ENCODE data around the gene SYN1. TPM values are rescaled to one million over a fixed set of nuclear protein-coding genes. Genes with fewer than 3 reads are reported as not detected.

Gene SYN1
- total and polyA plus RNA-seq, 8 donors, result 0.45 to 1.7 (median 1.5) TPM; not detected in 5

- TF ChIP-seq, protein P1, sequence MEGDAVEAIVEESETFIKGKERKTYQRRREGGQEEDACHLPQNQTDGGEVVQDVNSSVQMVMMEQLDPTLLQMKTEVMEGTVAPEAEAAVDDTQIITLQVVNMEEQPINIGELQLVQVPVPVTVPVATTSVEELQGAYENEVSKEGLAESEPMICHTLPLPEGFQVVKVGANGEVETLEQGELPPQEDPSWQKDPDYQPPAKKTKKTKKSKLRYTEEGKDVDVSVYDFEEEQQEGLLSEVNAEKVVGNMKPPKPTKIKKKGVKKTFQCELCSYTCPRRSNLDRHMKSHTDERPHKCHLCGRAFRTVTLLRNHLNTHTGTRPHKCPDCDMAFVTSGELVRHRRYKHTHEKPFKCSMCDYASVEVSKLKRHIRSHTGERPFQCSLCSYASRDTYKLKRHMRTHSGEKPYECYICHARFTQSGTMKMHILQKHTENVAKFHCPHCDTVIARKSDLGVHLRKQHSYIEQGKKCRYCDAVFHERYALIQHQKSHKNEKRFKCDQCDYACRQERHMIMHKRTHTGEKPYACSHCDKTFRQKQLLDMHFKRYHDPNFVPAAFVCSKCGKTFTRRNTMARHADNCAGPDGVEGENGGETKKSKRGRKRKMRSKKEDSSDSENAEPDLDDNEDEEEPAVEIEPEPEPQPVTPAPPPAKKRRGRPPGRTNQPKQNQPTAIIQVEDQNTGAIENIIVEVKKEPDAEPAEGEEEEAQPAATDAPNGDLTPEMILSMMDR (IDR thresholded peaks at IDR 0.05), result no peak
- TF ChIP-seq POLR2AphosphoS5 (IDR thresholded peaks at IDR 0.05) (no peak), EP300 (IDR thresholded peaks at IDR 0.05) (no peak), POLR2A (IDR thresholded peaks at IDR 0.05) (no peak)
- intact Hi-C loops (cut with DNase I; ENCODE audit: low total_unique reads), result no loop called here
- H3K4me1 ChIP-seq, result peaks cover 0 to 41% (median 26%) of the 10 kb centered on the region in 4 donors
- H3K4me3 ChIP-seq, result no peak overlapping the region
- H3K9me3 ChIP-seq, result no peaks in the 10 kb centered on the region
- no peak for DNase-seq
- WGBS, 5 donors, result 39 to 74% (median 63%) methylated on average over 3 of the region's 3 CpGs
- H3K27me3 ChIP-seq, result no peaks in the 10 kb centered on the region
- H3K27ac ChIP-seq, result peak overlapping the region in 4 of 5 donors; percentile 27 to 92 (median 42)
- peaks cover 0 to 8% (median 7%) of the 10 kb centered on the region in 4 donors for H3K36me3 ChIP-seq
Observed at GRCh38 chrX:47558436-47558835, 61.2 kb downstream of the SYN1 start.

- Histone ChIP-seq H3K27ac (peak overlapping the region; percentile 83 to 94 (median 88)), H3K4me3 (peak overlapping the region; percentile 38 to 50 (median 40)), H3K27me3 (no peaks in the 10 kb centered on the region), H3K36me3 (no peaks in the 10 kb centered on the region), H3K4me1 (peaks cover 0 to 22% (median 9%) of the 10 kb centered on the region in 4 donors), H3K9me3 (no peaks in the 10 kb centered on the region)
- 0 to 33% (median 2%) methylated on average over 8 to 20 of the region's 20 CpGs for WGBS, 5 donors
- no peak for TF ChIP-seq EP300 (IDR thresholded peaks at IDR 0.05)
- peak in 2 of 3 donors; percentile 56 to 68 for TF ChIP-seq POLR2AphosphoS5 (IDR thresholded peaks at IDR 0.05)
- TF ChIP-seq POLR2A (IDR thresholded peaks at IDR 0.05), result peak in 2 of 4 donors; percentile 20 to 54
- TF ChIP-seq, protein P1 (IDR thresholded peaks at IDR 0.05), result no peak
- peak; percentile 89 to 96 for DNase-seq
- intact Hi-C loops (cut with DNase I; ENCODE audit: low total_unique reads), result no loop called here
Observed at GRCh38 chrX:47556045-47556623, 63.5 kb downstream of the SYN1 start.

GRCh38 chrX:47543496-47543895 lies 76.2 kb downstream of the SYN1 start:
- intact Hi-C loops (cut with DNase I; ENCODE audit: low total_unique reads), result no loop called here

GRCh38 chrX:47540754-47541538 lies 78.7 kb downstream of the SYN1 start:
- Histone ChIP-seq H3K27me3 (no peaks in the 10 kb centered on the region), H3K36me3 (no peaks in the 10 kb centered on the region), H3K9me3 (peaks cover 0 to 11% (median 0%) of the 10 kb centered on the region in 4 donors), H3K27ac (peak overlapping the region in 4 of 5 donors; percentile 49 to 80 (median 73)), H3K4me1 (peaks cover 0 to 4% (median 0%) of the 10 kb centered on the region in 4 donors), H3K4me3 (no peak overlapping the region)
- intact Hi-C loops (cut with DNase I; ENCODE audit: low total_unique reads), result no loop called here
- TF ChIP-seq POLR2AphosphoS5 (IDR thresholded peaks at IDR 0.05) (peak; percentile 63 to 77 (median 69)), EP300 (IDR thresholded peaks at IDR 0.05) (no peak), POLR2A (IDR thresholded peaks at IDR 0.05) (no peak)
- TF ChIP-seq, protein P1 (IDR thresholded peaks at IDR 0.05), result peak in 5 of 7 experiments; percentile 20 to 69 (median 53)
- WGBS, 5 donors, result 24 to 43% (median 27%) methylated on average over 15 of the region's 15 CpGs
- DNase-seq, result peak; percentile 69 to 95

More at GRCh38 chrX:47543496-47543895, 76.2 kb downstream of the SYN1 start:
- no peak overlapping the region for H3K4me3 ChIP-seq
- no peaks in the 10 kb centered on the region for H3K27me3 ChIP-seq
- no peak for TF ChIP-seq POLR2A (IDR thresholded peaks at IDR 0.05)
- TF ChIP-seq, protein P1 (IDR thresholded peaks at IDR 0.05), result no peak
- TF ChIP-seq EP300 (IDR thresholded peaks at IDR 0.05), result no peak
- TF ChIP-seq POLR2AphosphoS5 (IDR thresholded peaks at IDR 0.05), result no peak
- H3K4me1 ChIP-seq, result peaks cover 0 to 4% (median 0%) of the 10 kb centered on the region in 4 donors
- no peaks in the 10 kb centered on the region for H3K9me3 ChIP-seq
- no peak for DNase-seq
- WGBS, 5 donors, result 89 to 98% (median 94%) methylated on average over 5 of the region's 5 CpGs
- H3K27ac ChIP-seq, result no peak overlapping the region
- no peaks in the 10 kb centered on the region for H3K36me3 ChIP-seq
